ENCODE measurements around the gene NPC1. TPM values are rescaled to one million over a fixed set of nuclear protein-coding genes. Genes with fewer than 3 reads are reported as not detected.
"Not testable (repeated sequence)": the region's sequence is repeated elsewhere in the genome, so short reads cannot be mapped to it uniquely, and the experiment has no call there.

The NPC1 gene
- total RNA-seq, 1 experiment from 2014 or later, result 92.7 TPM

- DNase-seq (ENCODE audit: low read depth, low spot score) (no peak), ATAC-seq (no peak)
- in situ Hi-C loops (cut with HindIII; ENCODE audit: low pct_unique_long_range_greater_than_20kb, low sequenced_read_pairs) (no loop called here), intact Hi-C loops (cut with micrococcal nuclease; ENCODE audit: unreplicated experiment) (no loop called here)
- H3K27me3 ChIP-seq (ENCODE audit: control insufficient read depth, insufficient read depth, low read length), result no peaks in the 10 kb centered on the region
- H3K4me3 ChIP-seq (ENCODE audit: low read depth in 2 of 2, low read length in 2 of 2), result no peak overlapping the region
- no peak for TF ChIP-seq POLR2AphosphoS5 (IDR thresholded peaks at IDR 0.05; ENCODE audit: low read depth, low read length)
- no peak for TF ChIP-seq REST (IDR thresholded peaks at IDR 0.05; ENCODE audit: insufficient read depth in 1 of 2, low read depth in 2 of 2, low read length in 1 of 2)
- no peak for TF ChIP-seq TCF7L2 (IDR thresholded peaks at IDR 0.05; ENCODE audit: low read depth, low read length)
- no peak for TF ChIP-seq SIN3A (IDR thresholded peaks at IDR 0.05; ENCODE audit: borderline replicate concordance, insufficient read depth, low read depth, low read length)
- TF ChIP-seq CTCF (IDR thresholded peaks at IDR 0.05), result no peak
- H3K36me3 ChIP-seq (ENCODE audit: control insufficient read depth, insufficient read depth, low read length), result no peaks in the 10 kb centered on the region
- H3K27ac ChIP-seq (ENCODE audit: low read length), result no peak overlapping the region
- CTCF ChIA-PET, result no interaction called here
- POLR2A ChIA-PET, result interaction anchor here (0.6 kb wide), 1 partner anchor 30 kb away, joined by 3 read pairs; no protein-coding TSS in a partner anchor
- no TSS peak for BruUV-seq (replicated peaks)
- no peaks in the 10 kb centered on the region for H3K9me3 ChIP-seq (ENCODE audit: control insufficient read depth, insufficient read depth, low read depth, low read length)
- H3K4me1 ChIP-seq (ENCODE audit: control insufficient read depth, insufficient read depth, low read length), result peaks cover 5% of the 10 kb centered on the region; the same call in 1 of the 2 replicates
Observed at GRCh38 chr18:23578891-23579653, 7.2 kb downstream of the NPC1 start.

GRCh38 chr18:23578067-23578701 lies 8.1 kb downstream of the NPC1 start:
- intact Hi-C loops (cut with micrococcal nuclease; ENCODE audit: unreplicated experiment), result no loop called here
- Histone ChIP-seq H3K9me3 (ENCODE audit: control insufficient read depth, insufficient read depth, low read depth, low read length) (no peaks in the 10 kb centered on the region), H3K36me3 (ENCODE audit: control insufficient read depth, insufficient read depth, low read length) (0 out of 2 replicates have a peak, but pooled peaks cover 3% of the 10 kb centered on the region), H3K27me3 (ENCODE audit: control insufficient read depth, insufficient read depth, low read length) (no peaks in the 10 kb centered on the region), H3K4me3 (ENCODE audit: low read depth in 2 of 2, low read length in 2 of 2) (no peak overlapping the region), H3K4me1 (ENCODE audit: control insufficient read depth, insufficient read depth, low read length) (peaks cover 4% of the 10 kb centered on the region; the same call in 1 of the 2 replicates), H3K27ac (ENCODE audit: low read length) (no peak overlapping the region)
- DNase-seq (ENCODE audit: low read depth, low spot score), result no peak
- TF ChIP-seq CTCF (IDR thresholded peaks at IDR 0.05) (no peak), SIN3A (IDR thresholded peaks at IDR 0.05; ENCODE audit: borderline replicate concordance, insufficient read depth, low read depth, low read length) (no peak), REST (IDR thresholded peaks at IDR 0.05; ENCODE audit: insufficient read depth in 1 of 2, low read depth in 2 of 2, low read length in 1 of 2) (no peak), POLR2AphosphoS5 (IDR thresholded peaks at IDR 0.05; ENCODE audit: low read depth, low read length) (no peak), TCF7L2 (IDR thresholded peaks at IDR 0.05; ENCODE audit: low read depth, low read length) (no peak)
- in situ Hi-C loops (cut with HindIII; ENCODE audit: low pct_unique_long_range_greater_than_20kb, low sequenced_read_pairs), result no loop called here
- ATAC-seq, result no peak
- BruUV-seq (replicated peaks), result no TSS peak
- POLR2A ChIA-PET, result no interaction called here
- CTCF ChIA-PET, result no interaction called here

GRCh38 chr18:23577521-23577920 lies 8.8 kb downstream of the NPC1 start:
- POLR2A ChIA-PET, result interaction anchor here (0.7 kb wide), 1 partner anchor 51 kb away, joined by 4 read pairs; no protein-coding TSS in a partner anchor
- H3K27ac ChIP-seq (ENCODE audit: low read length); intact Hi-C loops (cut with micrococcal nuclease; ENCODE audit: unreplicated experiment); H3K4me1 ChIP-seq (ENCODE audit: control insufficient read depth, insufficient read depth, low read length); H3K9me3 ChIP-seq (ENCODE audit: control insufficient read depth, insufficient read depth, low read depth, low read length); H3K4me3 ChIP-seq (ENCODE audit: low read depth in 2 of 2, low read length in 2 of 2); DNase-seq (ENCODE audit: low read depth, low spot score); CTCF ChIA-PET; H3K27me3 ChIP-seq (ENCODE audit: control insufficient read depth, insufficient read depth, low read length); ATAC-seq; H3K36me3 ChIP-seq (ENCODE audit: control insufficient read depth, insufficient read depth, low read length); BruUV-seq (replicated peaks); in situ Hi-C loops (cut with HindIII; ENCODE audit: low pct_unique_long_range_greater_than_20kb, low sequenced_read_pairs): not testable (repeated sequence)

All from Panc1 (cell line).